Measurements from ENCODE around the gene EBI3.
A peak's percentile ranks its signal among the peaks of the same experiment; 100 is the strongest.
"Not testable (repeated sequence)": the region's sequence is repeated elsewhere in the genome, so short reads cannot be mapped to it uniquely, and the experiment has no call there.

Gene EBI3

DNA sequence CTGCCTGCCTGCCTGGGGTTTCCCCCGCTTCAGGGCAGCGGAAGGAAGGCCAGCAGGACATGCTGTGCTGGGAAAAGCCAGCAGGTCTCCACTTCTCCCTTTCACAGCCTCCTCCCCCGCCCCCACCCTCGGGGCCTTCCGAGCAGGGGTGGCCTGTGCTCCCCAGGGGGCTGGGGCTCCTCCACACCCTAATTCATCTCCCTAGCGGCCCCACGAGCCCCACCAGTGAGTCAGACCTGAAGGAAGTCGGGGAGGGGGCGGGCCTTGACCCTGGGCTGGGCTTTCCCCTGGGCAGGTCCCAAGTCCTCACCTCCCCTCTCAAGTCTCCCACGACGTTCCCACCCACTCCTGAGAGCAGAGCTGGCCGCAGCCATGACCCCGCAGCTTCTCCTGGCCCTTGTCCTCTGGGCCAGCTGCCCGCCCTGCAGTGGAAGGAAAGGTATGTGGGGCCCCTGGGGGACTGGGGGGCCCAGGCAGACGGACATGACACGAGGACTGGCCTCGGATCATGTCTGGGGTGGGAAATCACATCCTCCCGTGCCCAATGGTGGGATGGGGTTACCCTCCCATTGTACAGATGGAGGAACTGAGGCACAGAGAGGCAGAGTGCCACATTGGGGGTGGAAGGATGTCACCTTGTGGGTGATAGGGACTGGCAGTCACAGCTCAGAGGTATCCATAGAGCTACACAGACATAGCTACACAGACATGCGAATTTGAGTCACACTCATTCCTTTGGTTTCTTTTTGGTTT is at the start of gene EBI3:
Gene EBI3, plus strand, starts transcription at position 345 of the 753 bp plus-strand sequence. Its CDS starts 28 bp downstream, at position 373.
- Mint-ChIP-seq H3K9me3 (peaks cover 0 to 3% of the 10 kb centered on the region in 2 donors), H3K27ac (peak within 1 kb of the TSS; percentile 48), H3K4me3 (no peak within 1 kb of the TSS), H3K36me3 (peaks cover 17 to 19% of the 10 kb centered on the region in 2 donors), H3K4me1 (peaks cover 17 to 19% of the 10 kb centered on the region in 2 donors), H3K27me3 (no peaks in the 10 kb centered on the region)
- ATAC-seq (replicated peaks) (peak; percentile 88 to 93), DNase-seq (peak; percentile 95)

DNA sequence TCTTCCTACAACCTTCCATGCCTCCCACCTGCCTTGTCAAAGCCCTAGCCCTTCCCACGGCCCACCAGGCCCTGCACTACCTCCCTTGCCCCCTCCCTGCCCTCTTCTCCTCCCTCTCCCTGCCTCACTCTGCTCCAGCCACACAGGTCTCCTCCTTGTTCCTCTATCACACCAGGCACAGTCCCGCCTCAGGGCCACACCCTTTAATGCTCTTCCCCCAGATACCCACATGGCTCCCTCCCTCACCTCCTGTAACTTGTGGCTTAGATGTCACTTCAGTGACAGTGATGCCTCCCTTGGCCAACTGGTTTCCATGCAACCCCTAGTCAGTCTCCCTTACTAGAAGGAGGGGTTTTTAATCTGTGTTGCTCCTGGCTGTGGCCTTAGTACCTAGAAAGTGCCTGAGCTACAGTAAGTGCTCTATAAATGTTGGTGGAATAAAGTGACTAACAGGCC is 48.2 kb upstream of the EBI3 start:
- ATAC-seq (replicated peaks) (no peak), DNase-seq (no peak)
- Mint-ChIP-seq H3K4me1 (peaks cover 23 to 64% of the 10 kb centered on the region in 2 donors), H3K4me3 (peak overlapping the region; percentile 93 to 99), H3K36me3 (peaks cover 19 to 40% of the 10 kb centered on the region in 2 donors), H3K27ac (peak overlapping the region; percentile 33), H3K27me3 (peaks cover 0 to 6% of the 10 kb centered on the region in 2 donors), H3K9me3 (no peaks in the 10 kb centered on the region)

- DNase-seq (peak; percentile 96), ATAC-seq (replicated peaks) (peak; percentile 86 to 91)
- Mint-ChIP-seq H3K9me3 (no peaks in the 10 kb centered on the region), H3K36me3 (peaks cover 18 to 35% of the 10 kb centered on the region in 2 donors), H3K27me3 (peaks cover 0 to 6% of the 10 kb centered on the region in 2 donors), H3K4me1 (peaks cover 28 to 70% of the 10 kb centered on the region in 2 donors), H3K4me3 (peak within 1 kb of the TSS; percentile 93 to 99), H3K27ac (peak within 1 kb of the TSS; percentile 99)
Measured at GRCh38 chr19:4182084-4182810, 47.1 kb upstream of the EBI3 start, which contains the start of the genes ANKRD24 and SIRT6. Gene ANKRD24 (plus strand): TSS chr19:4182689. CDS start chr19:4186426, 3,737 bp downstream. Gene SIRT6 (minus strand): TSS chr19:4182563. CDS start chr19:4182539, 24 bp downstream.

DNA sequence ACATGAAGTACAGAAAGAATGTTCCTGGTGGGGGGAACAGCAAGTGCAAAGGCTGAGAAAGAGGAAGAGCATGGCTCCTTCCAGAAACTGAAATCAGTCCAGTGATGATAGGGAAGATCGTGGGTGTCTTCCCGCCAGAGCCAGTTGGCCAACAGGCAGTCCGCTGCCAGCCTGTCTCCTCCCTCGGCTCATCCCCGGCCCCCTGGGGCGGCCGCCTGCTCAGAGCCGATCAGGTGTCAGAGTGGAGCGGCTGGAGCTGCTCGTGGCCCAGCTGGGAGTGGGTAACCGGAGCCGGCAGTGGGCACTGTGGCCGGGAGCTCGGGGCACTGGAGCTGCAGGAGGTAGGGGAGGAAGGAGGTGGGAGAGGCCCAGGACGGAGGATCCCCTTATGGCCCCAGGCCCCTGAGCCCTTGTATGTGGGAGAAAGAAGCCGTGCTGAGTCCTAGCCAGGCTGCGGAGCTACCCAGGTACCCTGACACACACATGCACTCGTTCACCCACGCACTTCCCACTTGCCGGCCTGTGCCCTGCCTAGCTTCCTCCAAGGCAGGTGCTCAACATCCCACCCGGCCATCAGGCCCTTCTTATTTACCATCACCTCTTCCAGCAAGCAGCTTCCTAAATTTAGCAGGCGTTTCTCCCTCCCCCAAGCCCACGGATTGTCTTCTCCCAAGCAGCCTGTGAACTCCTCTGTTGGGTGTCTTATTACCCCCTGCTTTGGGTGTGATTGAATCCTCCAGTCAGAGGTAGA is 45.2 kb upstream of the EBI3 start:
- peak overlapping the region; percentile 39 to 41 for H3K4me3 Mint-ChIP-seq
- peaks cover 14 to 23% of the 10 kb centered on the region in 2 donors for H3K36me3 Mint-ChIP-seq
- H3K27me3 Mint-ChIP-seq: peaks cover 0 to 10% of the 10 kb centered on the region in 2 donors
- no peaks in the 10 kb centered on the region for H3K9me3 Mint-ChIP-seq
- H3K4me1 Mint-ChIP-seq: peaks cover 27 to 68% of the 10 kb centered on the region in 2 donors
- ATAC-seq (replicated peaks) (no peak), DNase-seq (no peak)
- no peak overlapping the region for H3K27ac Mint-ChIP-seq

GRCh38 chr19:4184718-4185352 is 44.5 kb upstream of the EBI3 start:
- no peak overlapping the region for H3K27ac Mint-ChIP-seq
- peaks cover 3 to 10% of the 10 kb centered on the region in 2 donors for H3K27me3 Mint-ChIP-seq
- H3K4me3 Mint-ChIP-seq: peak overlapping the region in 1 of 2 donors; percentile 41
- DNase-seq (no peak), ATAC-seq (replicated peaks) (no peak)
- no peaks in the 10 kb centered on the region for H3K9me3 Mint-ChIP-seq
- peaks cover 21 to 61% of the 10 kb centered on the region in 2 donors for H3K4me1 Mint-ChIP-seq
- H3K36me3 Mint-ChIP-seq: peaks cover 7 to 16% of the 10 kb centered on the region in 2 donors

DNA sequence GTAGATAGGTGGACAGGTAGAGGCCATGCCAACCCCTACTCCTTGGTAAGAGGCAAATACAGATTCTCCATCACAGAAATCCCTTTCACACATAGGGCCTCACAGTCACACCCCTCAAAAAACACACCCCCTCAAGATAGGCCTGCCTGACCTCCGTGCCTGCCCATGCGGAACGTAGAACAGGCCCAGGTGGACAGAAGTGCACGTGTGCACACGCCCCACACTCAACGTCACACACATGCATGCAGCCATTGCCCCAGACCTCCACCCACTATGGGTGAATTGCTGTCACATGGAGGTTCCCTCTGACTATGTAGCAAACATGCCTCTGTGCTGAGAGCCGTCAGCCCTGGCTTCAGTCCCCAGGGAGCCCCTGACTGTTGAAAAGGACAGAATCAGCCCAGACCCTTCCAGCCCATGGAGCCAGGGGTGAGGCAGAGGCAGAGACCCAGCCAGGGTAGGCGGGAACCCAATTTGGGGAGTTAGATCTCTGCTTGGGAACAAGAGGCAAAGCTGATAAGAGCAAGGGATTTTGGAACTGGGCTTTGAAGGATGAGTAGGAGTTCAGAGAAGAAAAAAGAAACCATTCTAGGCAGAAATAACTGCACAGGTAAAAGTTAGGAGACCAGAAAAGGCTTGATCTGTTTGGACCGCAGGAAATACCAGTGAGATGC is 43.8 kb upstream of the EBI3 start:
- Mint-ChIP-seq H3K9me3 (no peaks in the 10 kb centered on the region), H3K36me3 (peaks cover 4 to 11% of the 10 kb centered on the region in 2 donors), H3K4me1 (peaks cover 20 to 54% of the 10 kb centered on the region in 2 donors), H3K27me3 (peaks cover 4 to 10% of the 10 kb centered on the region in 2 donors), H3K27ac (no peak overlapping the region), H3K4me3 (no peak overlapping the region)
- no peak for ATAC-seq (replicated peaks)
- no peak for DNase-seq

DNA sequence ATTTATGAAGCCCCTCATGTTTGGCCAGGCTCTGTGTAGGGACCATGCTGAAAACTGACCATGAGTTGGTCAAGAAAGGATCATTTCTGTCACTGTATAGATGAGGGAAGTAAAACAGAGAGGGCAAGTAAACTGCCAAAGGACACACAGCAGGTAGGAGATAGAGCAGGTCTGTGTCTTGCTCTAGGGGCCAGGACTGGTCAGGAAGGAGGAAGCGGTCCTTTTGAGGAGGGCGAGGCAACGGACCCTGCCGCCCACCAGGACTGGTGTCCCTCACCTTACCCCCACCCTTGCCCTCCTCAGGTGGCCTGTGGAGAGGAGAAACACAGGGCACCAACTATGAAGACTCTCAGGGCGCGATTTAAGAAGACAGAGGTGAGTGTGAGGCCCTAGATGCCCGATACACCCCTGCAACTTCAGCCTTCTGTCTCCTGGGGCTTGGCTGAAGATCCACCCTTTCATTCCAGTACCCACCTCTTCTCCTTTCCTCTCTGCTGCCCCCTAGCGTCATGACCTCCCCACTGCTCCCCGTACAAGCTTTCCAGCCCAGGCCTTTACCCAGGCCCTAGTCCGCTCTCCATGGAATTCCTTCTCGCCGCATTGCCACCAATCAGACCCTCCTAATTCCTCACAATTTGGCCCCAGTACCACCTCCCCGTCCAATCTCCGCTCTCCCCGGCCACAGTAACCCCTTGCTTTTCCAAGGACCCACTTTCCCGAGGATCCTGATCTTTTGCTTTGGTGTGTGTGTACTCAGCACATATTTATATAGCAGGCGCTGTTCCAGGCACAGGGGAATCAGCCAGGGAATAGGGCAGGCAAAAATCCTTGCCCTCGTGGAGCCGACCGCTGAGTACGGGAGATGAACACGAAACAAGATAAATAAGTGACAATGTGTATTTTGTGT is 43.0 kb upstream of the EBI3 start:
- no peak overlapping the region for H3K4me3 Mint-ChIP-seq
- peaks cover 15 to 46% of the 10 kb centered on the region in 2 donors for H3K4me1 Mint-ChIP-seq
- ATAC-seq (replicated peaks) (peak; percentile 63 to 66), DNase-seq (peak; percentile 65)
- no peaks in the 10 kb centered on the region for H3K9me3 Mint-ChIP-seq
- no peak overlapping the region for H3K27ac Mint-ChIP-seq
- H3K27me3 Mint-ChIP-seq: peaks cover 4 to 10% of the 10 kb centered on the region in 2 donors
- H3K36me3 Mint-ChIP-seq: peaks cover 1 to 7% of the 10 kb centered on the region in 2 donors

- ATAC-seq (replicated peaks) (no peak), DNase-seq (no peak)
- Mint-ChIP-seq H3K4me3 (no peak overlapping the region), H3K4me1 (peaks cover 9 to 38% of the 10 kb centered on the region in 2 donors), H3K9me3 (no peaks in the 10 kb centered on the region), H3K27ac (no peak overlapping the region), H3K27me3 (peaks cover 4 to 14% of the 10 kb centered on the region in 2 donors), H3K36me3 (peaks cover 0 to under 1% of the 10 kb centered on the region in 2 donors)
Measured at GRCh38 chr19:4187313-4188122, 41.8 kb upstream of the EBI3 start.

GRCh38 chr19:4189641-4190040 is 39.7 kb upstream of the EBI3 start:
- ATAC-seq (replicated peaks) (no peak), DNase-seq (no peak)
- H3K4me3 Mint-ChIP-seq: no peak overlapping the region
- H3K4me1 Mint-ChIP-seq: peaks cover 5 to 20% of the 10 kb centered on the region in 2 donors
- H3K9me3 Mint-ChIP-seq: no peaks in the 10 kb centered on the region
- H3K36me3 Mint-ChIP-seq: peaks cover 0 to 4% of the 10 kb centered on the region in 2 donors
- no peak overlapping the region for H3K27ac Mint-ChIP-seq
- H3K27me3 Mint-ChIP-seq: peaks cover 16 to 32% of the 10 kb centered on the region in 2 donors

GRCh38 chr19:4192537-4192936 is 36.8 kb upstream of the EBI3 start:
- not testable (repeated sequence) for ATAC-seq (replicated peaks); H3K4me1 Mint-ChIP-seq; H3K4me3 Mint-ChIP-seq; H3K27ac Mint-ChIP-seq; DNase-seq; H3K9me3 Mint-ChIP-seq
- Mint-ChIP-seq H3K36me3 (peaks cover 6 to 11% of the 10 kb centered on the region in 2 donors), H3K27me3 (peaks cover 45 to 54% of the 10 kb centered on the region in 2 donors)

GRCh38 chr19:4194353-4194752 is 35.0 kb upstream of the EBI3 start:
- Mint-ChIP-seq H3K9me3 (peaks cover 5 to 9% of the 10 kb centered on the region in 2 donors), H3K27me3 (peaks cover 58 to 67% of the 10 kb centered on the region in 2 donors), H3K27ac (no peak overlapping the region), H3K36me3 (peaks cover 10 to 14% of the 10 kb centered on the region in 2 donors), H3K4me3 (no peak overlapping the region), H3K4me1 (peaks cover 9 to 12% of the 10 kb centered on the region in 2 donors)
- no peak for ATAC-seq (replicated peaks)
- no peak for DNase-seq

Data from stimulated activated naive B cell treated with anti-CD40 and anti-IgM and Interleukin-4, amounts not matched to agents 10 μg/mL and 1 μg/mL and 100 μg/mL, for 72 hours (primary cell).